Right ventricle myocardium inferior (tissue), 1 donor: ENCODE results near the gene ANKRD40. TPM values are rescaled to one million over a fixed set of nuclear protein-coding genes. Genes with fewer than 3 reads are reported as not detected.
"Not testable (repeated sequence)": the region's sequence is repeated elsewhere in the genome, so short reads cannot be mapped to it uniquely, and the experiment has no call there.

Experiments
- ATAC-seq: fragments of 200-7000 bp; cut with Tn5 transposase; one replicate; pipeline ENCODE4 v1.9.1; 2020; ENCODE audit warnings: mild to moderate bottlenecking, moderate library complexity
- DNase-seq: peaks from one replicate; pipeline ENCODE4 v3.0.0; 2021; ENCODE audit errors: missing footprints
- intact Hi-C: fragments of 100-400 bp; cut with DNase I; formaldehyde crosslinking; loops from one replicate; pipeline ENCODE4 v1.11.0; 2022
- total RNA-seq: library from RNA; stranded (reverse); fragmentation: NEBNext Ultra II Directional; extraction: Animal tissue kit (Norgen Biotek cat#: 25700); gene quantifications from one replicate; pipeline ENCODE4 v1.2.1, GENCODE V29; 2021
- donor health status: DM: no; HTN: yes; CAD: no; lungs with severe emphysema.

The ANKRD40 gene
- total RNA-seq, 1 donor from 2014 or later: 60.9 TPM

DNA sequence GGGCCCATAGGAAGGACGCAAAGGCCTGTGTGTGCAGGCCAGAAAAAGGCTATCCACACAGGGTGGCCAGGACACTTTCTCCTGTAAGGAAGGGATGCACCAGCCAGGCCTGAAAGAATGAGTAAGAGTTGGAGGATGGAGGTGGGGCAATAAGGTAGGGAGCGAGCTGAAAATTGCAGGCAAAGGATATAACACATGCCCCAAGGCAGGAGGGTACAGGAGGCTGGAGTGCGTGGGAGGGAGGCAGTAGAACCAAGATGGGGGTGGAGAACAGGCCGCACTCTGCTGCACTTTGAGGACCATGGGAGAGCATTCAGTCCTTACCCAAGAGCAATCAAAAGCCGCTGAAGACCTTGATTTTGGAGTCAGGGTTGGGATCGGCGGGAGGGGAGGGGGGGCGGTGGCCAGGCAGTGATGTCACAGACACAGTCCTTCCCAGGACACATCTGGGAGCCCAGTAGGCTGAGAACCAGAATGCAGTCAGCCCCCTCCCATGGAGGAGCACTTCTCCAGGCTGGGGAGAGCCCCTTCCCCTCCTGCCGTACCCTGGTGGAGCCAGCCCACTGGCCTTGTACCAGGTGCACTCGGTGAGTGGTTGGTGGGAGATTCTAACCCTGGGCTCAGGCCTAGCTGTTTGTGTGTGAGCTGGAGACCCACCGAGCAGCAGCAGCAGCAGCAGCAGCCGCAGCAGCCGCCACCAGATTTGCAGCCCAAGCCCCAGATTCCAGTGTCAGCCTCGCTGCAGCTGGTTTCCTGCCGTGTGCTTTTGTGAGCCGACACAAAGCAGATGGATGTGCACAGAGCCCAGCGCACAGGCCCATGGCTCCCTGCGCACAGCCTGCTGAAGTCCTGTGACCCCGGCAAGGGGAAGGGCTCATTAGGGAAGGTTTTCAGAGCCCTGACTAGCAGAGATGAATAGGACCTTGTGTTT, 17.5 kb downstream of the ANKRD40 start:
- intact Hi-C loops: loop anchor here (10.0 kb wide), 1 partner anchor 205 kb away; no protein-coding TSS in a partner anchor
- DNase-seq (peak; percentile 31), ATAC-seq (no peak)

DNA sequence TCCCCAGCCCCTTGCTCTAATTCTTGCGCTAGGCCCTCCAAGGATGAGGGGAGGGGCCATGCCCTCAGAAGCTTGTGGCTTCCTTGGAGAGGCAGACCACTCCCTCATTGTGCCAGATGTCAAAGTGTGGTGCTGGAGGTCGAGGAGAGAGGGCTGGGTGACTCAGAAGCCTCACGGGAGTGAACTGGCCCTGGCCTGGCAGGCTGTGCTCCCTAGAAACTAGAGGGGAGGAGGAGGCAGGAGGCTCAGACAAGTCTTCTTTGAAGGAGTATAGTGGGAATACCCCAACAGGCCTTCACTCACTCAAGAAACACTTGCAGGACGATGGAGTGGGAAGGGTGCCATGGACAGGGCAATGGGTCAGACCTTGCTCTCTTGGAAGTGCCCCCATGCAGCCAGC, 18.5 kb downstream of the ANKRD40 start:
- intact Hi-C loops: loop anchor here (10.0 kb wide), 1 partner anchor 204 kb away; no protein-coding TSS in a partner anchor
- no peak for DNase-seq
- ATAC-seq: no peak

- no peak for ATAC-seq
- no peak for DNase-seq
- intact Hi-C loops: loop anchor here (10.0 kb wide), 1 partner anchor 203 kb away; no protein-coding TSS in a partner anchor
These were observed 19.5 kb downstream of the ANKRD40 start for GRCh38 chr17:50688245-50688644.

GRCh38 chr17:50687200-50688066, 20.3 kb downstream of the ANKRD40 start:
- DNase-seq: peak; percentile 55
- intact Hi-C loops: loop anchor here (10.0 kb wide), 1 partner anchor 203 kb away; no protein-coding TSS in a partner anchor
- no peak for ATAC-seq

- intact Hi-C loops: loop anchor here (10.0 kb wide), 1 partner anchor 202 kb away; no protein-coding TSS in a partner anchor
- DNase-seq (peak; percentile 60), ATAC-seq (peak; percentile 69)
These were observed 21.1 kb downstream of the ANKRD40 start for GRCh38 chr17:50686494-50687199.

DNA sequence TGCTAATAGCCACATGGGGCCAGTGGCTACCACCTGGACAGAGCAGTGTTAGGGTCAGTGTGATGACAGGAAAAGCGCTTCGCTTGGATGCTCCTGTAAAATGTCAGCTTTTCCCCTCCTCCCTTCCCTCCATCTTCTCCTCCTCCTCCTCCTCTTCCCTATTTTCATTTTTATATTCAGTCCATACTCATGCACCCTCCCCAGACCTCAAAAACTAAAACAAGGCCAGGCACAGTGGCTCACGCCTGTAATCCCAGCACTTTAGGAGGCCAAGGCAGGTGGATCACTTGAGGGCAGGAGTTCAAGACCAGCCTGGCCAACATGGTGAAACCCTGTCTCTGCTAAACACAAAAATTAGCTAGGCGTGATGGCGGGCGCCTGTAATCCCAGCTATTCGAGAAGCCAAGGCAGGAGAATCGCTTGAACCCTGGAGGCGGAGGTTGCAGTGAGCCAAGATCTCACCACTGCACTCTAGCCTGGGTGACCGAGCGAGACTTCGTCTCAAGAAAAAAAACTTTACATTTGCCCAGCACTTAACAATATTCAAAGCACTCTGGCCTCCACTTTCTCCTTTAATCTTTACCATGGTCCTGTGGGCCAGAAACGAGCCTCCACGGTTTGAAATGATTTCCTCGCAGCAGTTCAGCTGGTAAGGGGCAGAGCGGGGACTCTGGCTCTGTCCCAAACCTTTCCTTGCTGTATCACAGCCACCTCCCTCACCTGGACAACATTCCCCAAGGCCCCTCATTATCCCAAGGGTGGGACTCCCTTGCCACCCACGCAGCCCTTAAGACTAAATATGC, 21.8 kb downstream of the ANKRD40 start:
- intact Hi-C loops: loop anchor here (10.0 kb wide), 1 partner anchor 201 kb away; no protein-coding TSS in a partner anchor
- DNase-seq (peak; percentile 39), ATAC-seq (no peak)

GRCh38 chr17:50685334-50685665, 22.4 kb downstream of the ANKRD40 start:
- no peak for DNase-seq
- intact Hi-C loops: loop anchor here (10.0 kb wide), 1 partner anchor 200 kb away; no protein-coding TSS in a partner anchor
- no peak for ATAC-seq

GRCh38 chr17:50684612-50685333, 22.9 kb downstream of the ANKRD40 start:
- DNase-seq: no peak
- intact Hi-C loops: loop anchor here (5.0 to 10.0 kb wide), 2 partner anchors 137 to 200 kb away; partner anchors contain the start of gene SPATA20
- no peak for ATAC-seq

DNA sequence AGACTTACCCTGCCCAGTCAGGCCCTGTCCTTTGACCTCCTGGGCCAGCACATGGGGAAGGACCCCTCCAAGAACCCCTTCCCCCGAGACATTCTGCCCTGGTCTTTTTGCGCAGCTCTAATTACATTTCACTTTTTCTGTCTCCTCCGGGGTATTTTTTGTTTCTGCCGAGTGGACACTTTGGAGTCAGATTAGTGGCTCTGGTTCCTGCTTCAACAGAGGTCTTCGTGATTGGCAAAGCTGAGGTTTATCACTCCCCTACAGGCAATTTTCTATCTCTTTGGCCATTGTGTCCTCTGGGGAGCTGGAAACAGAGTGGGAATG, 23.5 kb downstream of the ANKRD40 start:
- DNase-seq (no peak), ATAC-seq (no peak)
- intact Hi-C loops: loop anchor here (5.0 to 10.0 kb wide), 2 partner anchors 137 to 199 kb away; partner anchors contain the start of gene SPATA20

DNA sequence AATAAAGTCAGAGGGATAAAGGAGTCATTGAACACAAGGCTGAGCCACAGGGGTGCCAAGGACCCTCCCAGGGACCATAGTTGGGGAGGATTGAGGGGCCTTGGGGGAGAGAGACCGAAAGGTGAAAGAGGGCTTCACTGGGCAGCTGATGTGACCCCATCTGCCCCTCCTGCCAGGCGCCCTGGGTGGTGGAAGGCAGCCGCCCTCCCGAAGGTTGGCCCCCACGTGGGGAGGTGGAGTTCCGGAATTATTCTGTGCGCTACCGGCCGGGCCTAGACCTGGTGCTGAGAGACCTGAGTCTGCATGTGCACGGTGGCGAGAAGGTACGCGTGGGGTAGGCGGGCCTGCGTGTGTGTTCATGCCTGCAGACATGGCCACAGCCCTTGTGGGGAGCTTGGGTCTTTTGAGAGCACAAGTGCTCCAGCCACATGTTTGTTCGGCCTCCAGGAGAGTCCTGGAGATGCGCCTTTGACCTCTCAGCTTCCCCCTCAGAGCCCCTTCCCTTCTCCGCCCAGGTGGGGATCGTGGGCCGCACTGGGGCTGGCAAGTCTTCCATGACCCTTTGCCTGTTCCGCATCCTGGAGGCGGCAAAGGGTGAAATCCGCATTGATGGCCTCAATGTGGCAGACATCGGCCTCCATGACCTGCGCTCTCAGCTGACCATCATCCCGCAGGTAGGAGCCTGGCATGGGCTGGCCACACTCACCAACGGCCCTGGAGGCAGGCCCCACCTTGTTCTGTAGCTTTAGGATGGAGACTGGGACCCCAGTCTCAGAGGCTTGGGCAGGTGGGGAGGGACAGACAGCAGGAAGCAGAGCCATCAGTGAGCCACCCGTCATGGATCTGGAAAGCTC, 24.1 kb downstream of the ANKRD40 start:
- DNase-seq (peak; percentile 68), ATAC-seq (no peak)
- intact Hi-C loops: loop anchor here (5.0 to 10.0 kb wide), 2 partner anchors 136 to 199 kb away; partner anchors contain the start of gene SPATA20

- DNase-seq (peak; percentile 50), ATAC-seq (no peak)
- intact Hi-C loops: loop anchor here (5.0 to 10.0 kb wide), 2 partner anchors 136 to 198 kb away; partner anchors contain the start of gene SPATA20
These were observed 24.8 kb downstream of the ANKRD40 start for GRCh38 chr17:50682938-50683337.

- intact Hi-C loops: loop anchor here (5.0 to 10.0 kb wide), 2 partner anchors 135 to 198 kb away; partner anchors contain the start of gene SPATA20
- ATAC-seq: no peak
These were observed 25.3 kb downstream of the ANKRD40 start for GRCh38 chr17:50682441-50682840.

GRCh38 chr17:50681263-50682200, 26.2 kb downstream of the ANKRD40 start:
- intact Hi-C loops: loop anchor here (2.0 to 10.0 kb wide), 3 partner anchors 51 to 197 kb away; partner anchors contain the start of gene SPATA20
- ATAC-seq: peak; percentile 48
- DNase-seq: peak; percentile 61

More at GRCh38 chr17:50682441-50682840, 25.3 kb downstream of the ANKRD40 start:
- DNase-seq: no peak

- intact Hi-C loops: loop anchor here (2.0 to 10.0 kb wide), 3 partner anchors 50 to 196 kb away; partner anchors contain the start of gene SPATA20
- not testable (repeated sequence) for ATAC-seq
- DNase-seq: peak; percentile 44
These were observed 27.0 kb downstream of the ANKRD40 start for GRCh38 chr17:50680543-50681262.
